22Rv1 (cell line): ENCODE measurements around the gene EXOC4.

Source experiments
- ZFX ChIP-seq: fragments of 450-650 bp; IDR thresholded peaks from 2 replicates; pipeline ENCODE4 v1.6.1; 2017; ENCODE audit warnings: antibody characterized with exemption, borderline replicate concordance
- TF ChIP-seq, protein P1 (sequence below): fragments of 450-650 bp; IDR thresholded peaks from 2 replicates; pipeline ENCODE4 v1.5.1; 2017; ENCODE audit warnings: mild to moderate bottlenecking

DNA sequence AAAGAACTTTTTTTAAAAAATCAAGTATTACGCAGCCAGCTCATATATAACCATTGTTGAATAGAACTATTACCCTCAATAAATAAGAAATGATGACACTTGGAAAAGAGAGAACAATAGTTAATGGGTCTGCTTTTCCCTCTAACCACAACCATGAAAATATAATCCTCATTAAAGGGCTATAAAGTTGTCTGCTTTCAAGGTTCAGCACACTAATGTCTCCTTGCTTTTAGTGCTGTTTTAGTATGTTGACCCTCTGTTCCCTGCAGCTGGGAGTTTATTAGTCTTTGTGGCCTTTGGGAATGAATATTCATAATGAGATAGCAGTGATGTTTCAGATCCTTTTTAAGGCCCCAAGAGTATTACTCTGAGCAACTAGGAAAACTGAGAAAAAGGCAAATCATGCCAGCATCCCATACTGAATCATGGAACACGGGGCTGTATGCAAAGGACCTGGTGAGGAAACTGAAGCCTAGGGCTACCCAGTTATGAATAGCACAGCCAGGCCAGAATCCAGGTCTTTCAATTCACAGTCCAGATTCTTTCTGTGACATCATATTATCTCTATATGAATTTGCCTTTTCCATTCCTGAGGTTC is 542.3 kb downstream of the EXOC4 start:
- TF ChIP-seq, protein P1, sequence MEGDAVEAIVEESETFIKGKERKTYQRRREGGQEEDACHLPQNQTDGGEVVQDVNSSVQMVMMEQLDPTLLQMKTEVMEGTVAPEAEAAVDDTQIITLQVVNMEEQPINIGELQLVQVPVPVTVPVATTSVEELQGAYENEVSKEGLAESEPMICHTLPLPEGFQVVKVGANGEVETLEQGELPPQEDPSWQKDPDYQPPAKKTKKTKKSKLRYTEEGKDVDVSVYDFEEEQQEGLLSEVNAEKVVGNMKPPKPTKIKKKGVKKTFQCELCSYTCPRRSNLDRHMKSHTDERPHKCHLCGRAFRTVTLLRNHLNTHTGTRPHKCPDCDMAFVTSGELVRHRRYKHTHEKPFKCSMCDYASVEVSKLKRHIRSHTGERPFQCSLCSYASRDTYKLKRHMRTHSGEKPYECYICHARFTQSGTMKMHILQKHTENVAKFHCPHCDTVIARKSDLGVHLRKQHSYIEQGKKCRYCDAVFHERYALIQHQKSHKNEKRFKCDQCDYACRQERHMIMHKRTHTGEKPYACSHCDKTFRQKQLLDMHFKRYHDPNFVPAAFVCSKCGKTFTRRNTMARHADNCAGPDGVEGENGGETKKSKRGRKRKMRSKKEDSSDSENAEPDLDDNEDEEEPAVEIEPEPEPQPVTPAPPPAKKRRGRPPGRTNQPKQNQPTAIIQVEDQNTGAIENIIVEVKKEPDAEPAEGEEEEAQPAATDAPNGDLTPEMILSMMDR = no peak
- TF ChIP-seq ZFX = no peak
